Measurements from ENCODE around the gene RUNX1.

- TF ChIP-seq CTCF (IDR thresholded peaks at IDR 0.05) (no peak), ZFX (IDR thresholded peaks at IDR 0.05; ENCODE audit: borderline replicate concordance) (no peak)
Measured at GRCh38 chr21:35093514-35093913, 44.4 kb upstream of the RUNX1 start.

Data from 22Rv1 (cell line).